HUES48 (cell line): ENCODE data around the gene TBC1D22A.

Experiments used
- H3K27ac ChIP-seq: one replicate; pipeline ENCODE4 v1.7.0; 2013; ENCODE audit warnings: low read depth, low read length, inconsistent platforms
- H3K27me3 ChIP-seq: 2 replicates; pipeline ENCODE4 v1.6.1; 2013; ENCODE audit warnings: mild to moderate bottlenecking, low read length; ENCODE audit not compliant: control insufficient read depth, insufficient read depth
- H3K36me3 ChIP-seq: 2 replicates; pipeline ENCODE4 v1.6.1; 2013; ENCODE audit warnings: low read length; ENCODE audit not compliant: control insufficient read depth, insufficient read depth
- H3K4me1 ChIP-seq: 2 replicates; pipeline ENCODE4 v1.6.1; 2013; ENCODE audit warnings: mild to moderate bottlenecking, low read length; ENCODE audit not compliant: control insufficient read depth, insufficient read depth
- H3K4me3 ChIP-seq: 2 replicates; pipeline ENCODE4 v1.5.1; 2013; ENCODE audit warnings: mild to moderate bottlenecking, low read depth, low read length
- H3K9ac ChIP-seq: 2 replicates; pipeline ENCODE4 v1.6.1; 2013; ENCODE audit warnings: mild to moderate bottlenecking, low read depth, low read length, moderate library complexity
- H3K9me3 ChIP-seq: 2 replicates; pipeline ENCODE4 v1.6.1; 2013; ENCODE audit warnings: low read length; ENCODE audit not compliant: control insufficient read depth, insufficient read depth

The TBC1D22A gene

DNA sequence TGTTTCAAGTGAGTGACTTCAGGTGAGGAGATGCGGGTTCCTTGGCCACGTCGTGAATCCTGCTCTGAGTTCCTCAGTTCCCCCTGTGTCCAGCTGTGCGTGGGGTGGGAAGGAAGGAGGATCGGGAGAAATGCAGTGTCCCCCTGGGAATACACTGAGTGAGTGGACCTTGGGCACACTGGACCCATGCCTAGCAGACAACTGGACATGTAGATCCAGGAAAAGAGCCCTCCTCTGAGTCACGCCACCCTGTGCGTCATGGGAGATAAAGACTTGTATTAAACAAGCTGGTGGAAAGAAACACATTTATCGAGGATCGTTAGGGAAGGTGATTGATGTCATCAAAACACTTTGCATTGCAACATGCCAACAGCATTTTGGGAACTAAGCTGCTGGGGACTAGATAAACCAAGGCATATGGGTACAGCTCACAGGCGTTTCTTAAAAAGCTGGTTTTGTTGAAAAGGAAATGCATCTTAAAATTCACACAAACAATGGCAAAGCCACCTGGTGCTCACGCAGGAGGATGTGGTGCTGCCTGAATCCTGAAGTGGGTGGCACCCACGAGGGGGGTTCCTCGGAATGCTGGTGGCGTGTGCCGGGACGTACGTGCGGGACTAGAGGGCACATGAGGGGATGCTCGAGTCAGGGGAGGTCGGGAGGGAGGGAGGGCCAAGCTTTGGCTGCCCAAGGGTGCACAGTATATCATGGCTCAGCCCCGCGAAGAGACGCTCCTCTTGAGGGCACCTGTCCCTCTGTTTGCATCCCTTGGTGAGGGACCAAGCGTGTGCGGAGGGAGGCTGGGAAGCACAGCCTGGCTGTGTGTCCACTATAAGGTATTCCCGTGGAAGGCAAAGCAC lies 303.5 kb downstream of the TBC1D22A start:
- no peak overlapping the region for H3K27ac ChIP-seq
- H3K4me1 ChIP-seq = no peaks in the 10 kb centered on the region
- no peak overlapping the region for H3K4me3 ChIP-seq
- H3K9ac ChIP-seq = no peak overlapping the region
- no peaks in the 10 kb centered on the region for H3K9me3 ChIP-seq
- peaks cover 13% of the 10 kb centered on the region; the same call in 1 of the 2 replicates for H3K36me3 ChIP-seq
- H3K27me3 ChIP-seq = no peaks in the 10 kb centered on the region

DNA sequence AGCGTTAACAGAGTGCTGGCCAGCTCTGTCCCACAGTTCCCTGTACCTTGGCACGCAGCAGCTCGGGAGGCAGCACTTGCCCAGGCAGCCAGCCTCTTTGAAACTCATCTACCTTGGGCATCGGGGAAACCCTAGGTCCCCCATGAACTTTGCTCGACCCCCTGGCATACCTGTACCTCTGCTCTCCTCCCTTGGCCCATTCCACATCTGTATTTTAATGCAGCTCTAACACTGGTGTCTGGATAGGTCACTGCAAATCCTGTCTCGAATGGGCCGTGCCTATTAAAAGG lies 304.1 kb downstream of the TBC1D22A start:
- no peaks in the 10 kb centered on the region for H3K4me1 ChIP-seq
- H3K9ac ChIP-seq = no peak overlapping the region
- no peak overlapping the region for H3K27ac ChIP-seq
- H3K9me3 ChIP-seq = no peaks in the 10 kb centered on the region
- H3K36me3 ChIP-seq = peaks cover 9% of the 10 kb centered on the region; the same call in 1 of the 2 replicates
- H3K4me3 ChIP-seq = no peak overlapping the region
- no peaks in the 10 kb centered on the region for H3K27me3 ChIP-seq

- H3K4me3 ChIP-seq = no peak overlapping the region
- H3K27ac ChIP-seq = no peak overlapping the region
- peaks cover 8% of the 10 kb centered on the region; the same call in 1 of the 2 replicates for H3K36me3 ChIP-seq
- H3K27me3 ChIP-seq = no peaks in the 10 kb centered on the region
- H3K4me1 ChIP-seq = no peaks in the 10 kb centered on the region
- no peaks in the 10 kb centered on the region for H3K9me3 ChIP-seq
- no peak overlapping the region for H3K9ac ChIP-seq
Observed at GRCh38 chr22:47067321-47067890, 305.0 kb downstream of the TBC1D22A start.

GRCh38 chr22:47067911-47068625 lies 305.6 kb downstream of the TBC1D22A start:
- H3K36me3 ChIP-seq = 0 out of 2 replicates have a peak, but pooled peaks cover 1% of the 10 kb centered on the region
- no peak overlapping the region for H3K9ac ChIP-seq
- H3K27ac ChIP-seq = no peak overlapping the region

DNA sequence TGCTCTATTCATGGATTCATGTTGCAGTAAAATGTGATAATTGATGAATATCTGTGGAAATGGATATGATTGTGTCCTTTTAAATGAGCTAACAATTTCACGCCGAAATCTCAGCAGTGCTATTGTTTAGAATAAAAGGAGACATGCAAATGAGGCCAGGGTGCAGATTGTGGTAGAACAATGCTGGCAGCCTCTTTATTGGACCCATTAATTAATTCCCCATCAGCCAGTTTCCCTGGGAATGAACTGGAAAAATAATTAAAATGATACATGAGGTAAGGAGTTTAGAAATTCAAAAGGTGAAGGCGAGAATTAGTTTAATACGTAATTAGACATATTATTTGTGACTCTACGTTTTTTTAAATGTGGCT lies 306.2 kb downstream of the TBC1D22A start:
- Histone ChIP-seq H3K4me3 (no peak overlapping the region), H3K36me3 (no peaks in the 10 kb centered on the region), H3K27ac (no peak overlapping the region), H3K4me1 (no peaks in the 10 kb centered on the region), H3K27me3 (no peaks in the 10 kb centered on the region), H3K9me3 (no peaks in the 10 kb centered on the region), H3K9ac (no peak overlapping the region)

More at GRCh38 chr22:47067911-47068625, 305.6 kb downstream of the TBC1D22A start:
- H3K4me1 ChIP-seq = no peaks in the 10 kb centered on the region
- H3K27me3 ChIP-seq = no peaks in the 10 kb centered on the region
- no peak overlapping the region for H3K4me3 ChIP-seq
- no peaks in the 10 kb centered on the region for H3K9me3 ChIP-seq

GRCh38 chr22:47069270-47069669 lies 306.8 kb downstream of the TBC1D22A start:
- Histone ChIP-seq H3K9ac (no peak overlapping the region), H3K27me3 (no peaks in the 10 kb centered on the region), H3K9me3 (no peaks in the 10 kb centered on the region), H3K27ac (no peak overlapping the region), H3K36me3 (no peaks in the 10 kb centered on the region), H3K4me3 (no peak overlapping the region), H3K4me1 (no peaks in the 10 kb centered on the region)

DNA sequence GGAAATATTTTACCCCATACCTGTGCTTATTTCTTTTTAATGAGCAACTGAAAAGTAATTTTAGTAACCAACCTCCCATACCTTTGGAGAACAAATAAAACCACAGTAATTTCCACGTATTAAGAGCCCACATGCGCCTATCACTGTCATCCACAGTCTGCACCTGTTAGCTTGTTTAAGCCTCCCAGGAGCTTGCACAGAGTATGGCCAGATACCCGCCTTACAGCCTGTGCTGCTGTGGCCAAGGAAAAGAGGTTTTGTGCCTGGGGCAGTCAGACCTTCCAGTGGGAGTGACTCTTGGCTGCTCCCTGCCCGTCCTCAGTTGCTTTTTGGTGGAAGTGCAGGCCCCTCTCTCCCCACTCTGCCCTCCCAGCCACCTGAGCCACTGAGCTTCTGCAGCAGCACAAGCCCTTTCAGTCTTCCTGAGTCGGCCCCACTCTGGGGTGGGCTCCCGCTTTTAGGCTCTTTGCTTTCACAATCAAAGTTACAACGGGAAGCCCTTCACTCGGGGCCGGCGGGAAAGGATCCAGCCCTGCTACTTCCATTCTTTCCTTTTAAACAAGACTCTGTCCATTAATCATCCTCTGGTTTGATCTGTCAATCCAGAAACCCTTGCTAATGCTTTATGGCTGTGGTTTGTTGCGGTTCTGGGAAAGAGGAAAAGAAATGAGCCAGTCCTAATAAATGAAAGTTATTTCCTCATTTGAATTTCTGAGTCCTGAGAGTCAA lies 308.8 kb downstream of the TBC1D22A start:
- Histone ChIP-seq H3K4me1 (no peaks in the 10 kb centered on the region), H3K9ac (no peak overlapping the region), H3K27ac (no peak overlapping the region), H3K36me3 (no peaks in the 10 kb centered on the region), H3K9me3 (no peaks in the 10 kb centered on the region), H3K4me3 (no peak overlapping the region), H3K27me3 (no peaks in the 10 kb centered on the region)

DNA sequence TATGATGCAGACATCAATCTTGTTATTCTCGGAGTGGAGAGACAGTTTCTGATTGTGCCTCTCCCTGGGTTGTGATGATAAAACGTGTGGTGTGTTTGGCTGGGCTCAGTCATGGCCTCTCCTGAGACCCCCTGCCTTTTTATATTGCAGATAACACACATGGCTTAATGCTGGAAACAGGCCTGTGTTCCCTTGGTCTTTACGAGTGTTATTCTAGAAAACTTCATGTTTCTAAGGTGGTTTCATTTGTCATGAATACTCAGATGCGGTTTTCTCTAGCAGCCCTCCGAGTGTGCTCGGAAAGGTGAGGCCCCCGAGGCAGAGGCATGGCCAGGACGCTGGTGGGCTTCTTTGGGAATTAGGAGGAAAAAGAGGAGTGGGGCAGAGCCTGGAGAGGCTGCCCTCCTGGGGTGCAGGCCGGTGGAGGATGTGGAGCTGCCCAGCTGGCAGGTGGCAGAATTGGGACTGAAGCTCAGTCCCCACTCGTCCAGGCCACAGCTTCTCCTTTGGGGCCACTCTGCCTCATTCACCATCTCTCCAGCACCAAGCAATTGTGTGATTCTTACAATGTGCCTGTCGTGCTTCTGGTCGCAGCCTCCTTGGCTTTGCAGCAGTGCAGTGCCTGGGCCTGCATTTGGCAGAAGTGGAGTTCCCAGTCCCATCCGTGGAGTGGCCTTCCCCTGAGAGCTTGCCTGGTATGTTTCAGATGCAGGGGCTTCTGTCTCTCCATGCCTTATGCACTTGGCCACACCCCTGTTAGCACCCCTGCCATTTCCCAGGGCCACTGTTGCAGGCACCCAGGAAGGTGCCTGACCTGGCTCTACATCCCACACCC lies 309.6 kb downstream of the TBC1D22A start:
- Histone ChIP-seq H3K27me3 (no peaks in the 10 kb centered on the region), H3K4me3 (no peak overlapping the region), H3K9me3 (no peaks in the 10 kb centered on the region; the same call in 1 of the 2 replicates), H3K9ac (no peak overlapping the region), H3K4me1 (no peaks in the 10 kb centered on the region), H3K36me3 (no peaks in the 10 kb centered on the region), H3K27ac (no peak overlapping the region)

DNA sequence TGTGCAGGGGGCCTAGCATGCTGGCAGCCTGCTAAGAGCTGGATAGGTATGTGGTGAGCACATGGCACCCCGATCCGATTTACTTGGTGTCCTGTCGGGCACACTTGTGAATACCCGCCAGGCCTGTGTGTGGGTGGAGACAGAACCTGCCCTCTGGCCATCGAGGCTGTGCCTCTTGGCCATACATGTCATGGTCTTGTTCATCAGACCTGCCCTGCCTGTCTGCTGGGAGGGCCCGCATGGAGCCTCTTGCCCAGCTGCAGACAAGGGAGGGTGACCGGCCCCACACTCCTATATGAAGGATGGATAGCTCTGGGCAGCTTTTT lies 310.2 kb downstream of the TBC1D22A start:
- no peak overlapping the region for H3K9ac ChIP-seq
- no peak overlapping the region for H3K27ac ChIP-seq
- H3K27me3 ChIP-seq = no peaks in the 10 kb centered on the region
- no peaks in the 10 kb centered on the region for H3K4me1 ChIP-seq
- no peaks in the 10 kb centered on the region; the same call in 1 of the 2 replicates for H3K9me3 ChIP-seq
- no peak overlapping the region for H3K4me3 ChIP-seq
- no peaks in the 10 kb centered on the region for H3K36me3 ChIP-seq

GRCh38 chr22:47073075-47073474 lies 310.6 kb downstream of the TBC1D22A start:
- Histone ChIP-seq H3K27ac (no peak overlapping the region), H3K9ac (no peak overlapping the region), H3K36me3 (no peaks in the 10 kb centered on the region), H3K4me1 (no peaks in the 10 kb centered on the region), H3K4me3 (no peak overlapping the region), H3K27me3 (no peaks in the 10 kb centered on the region), H3K9me3 (no peaks in the 10 kb centered on the region; the same call in 1 of the 2 replicates)
